OCI-LY1 (cell line): ENCODE measurements around the gene DSTYK.

Experiments used
- H2AFZ ChIP-seq: fragments of 200-600 bp; sonication (generic), shearing (Covaris generic); 2 replicates; pipeline ENCODE4 v1.6.0; 2014; ENCODE audit warnings: antibody characterized with exemption, mild to moderate bottlenecking, low read length
- H3F3A ChIP-seq: fragments of 200-600 bp; sonication (generic), shearing (Covaris generic); 2 replicates; pipeline ENCODE4 v1.6.0; 2014; ENCODE audit warnings: mild to moderate bottlenecking, antibody characterized with exemption, low read length, moderate library complexity; ENCODE audit not compliant: insufficient read depth
- H3K27ac ChIP-seq: fragments of 200-600 bp; sonication (generic); 2 replicates; pipeline ENCODE4 v1.5.1; 2014; ENCODE audit warnings: low read length, mixed run types, mild to moderate bottlenecking, low read depth; ENCODE audit not compliant: poor library complexity, severe bottlenecking
- H3K27me3 ChIP-seq: fragments of 200-600 bp; sonication (generic); 2 replicates; pipeline ENCODE4 v1.6.0; 2014; ENCODE audit warnings: antibody characterized with exemption, mild to moderate bottlenecking, low read length, moderate library complexity; ENCODE audit not compliant: insufficient read depth
- H3K36me3 ChIP-seq: fragments of 200-600 bp; sonication (generic); 2 replicates; pipeline ENCODE4 v1.6.1; 2014; ENCODE audit warnings: mild to moderate bottlenecking, antibody characterized with exemption, low read length, moderate library complexity, mixed read lengths; ENCODE audit not compliant: insufficient read depth
- H3K4me1 ChIP-seq: fragments of 200-600 bp; sonication (generic); 2 replicates; pipeline ENCODE4 v1.5.1; 2014; ENCODE audit warnings: mild to moderate bottlenecking, low read length, moderate library complexity; ENCODE audit not compliant: insufficient read depth, severe bottlenecking
- H3K4me2 ChIP-seq: fragments of 200-600 bp; sonication (generic), shearing (Covaris generic); 2 replicates; pipeline ENCODE4 v1.6.1; 2014; ENCODE audit warnings: low read length
- H3K4me3 ChIP-seq: fragments of 200-600 bp; sonication (generic); 2 replicates; pipeline ENCODE4 v1.5.1; 2014; ENCODE audit warnings: low read length, low read depth, mild to moderate bottlenecking, mixed read lengths; ENCODE audit not compliant: poor library complexity, severe bottlenecking
- H3K79me2 ChIP-seq: fragments of 200-600 bp; shearing (Covaris generic); 2 replicates; pipeline ENCODE4 v1.6.1; 2016; ENCODE audit warnings: mixed run types, low read length, mixed read lengths; ENCODE audit not compliant: insufficient read depth
- H3K9ac ChIP-seq: fragments of 200-600 bp; sonication (generic), shearing (Covaris generic); 2 replicates; pipeline ENCODE4 v1.6.1; 2014; ENCODE audit warnings: mild to moderate bottlenecking, low read length, mixed read lengths
- H3K9me2 ChIP-seq: fragments of 200-600 bp; sonication (generic), shearing (Covaris generic); 2 replicates; pipeline ENCODE4 v1.6.1; 2014; ENCODE audit warnings: low read depth, mild to moderate bottlenecking, low read length, mixed read lengths
- H3K9me3 ChIP-seq: fragments of 200-600 bp; shearing (Covaris generic); 2 replicates; pipeline ENCODE4 v1.6.1; 2014; ENCODE audit warnings: low read length, mixed read lengths
- H4K20me1 ChIP-seq: fragments of 200-600 bp; sonication (generic), shearing (Covaris generic); 2 replicates; pipeline ENCODE4 v1.6.0; 2016; ENCODE audit warnings: mild to moderate bottlenecking, low read length; ENCODE audit not compliant: insufficient read depth
- CTCF ChIP-seq: fragments of 200-600 bp; sonication (generic), shearing (Covaris generic); IDR thresholded peaks from 2 replicates; pipeline ENCODE4 v1.5.1; 2017; ENCODE audit warnings: mild to moderate bottlenecking, antibody characterized with exemption, low read length, moderate library complexity, mixed read lengths
- EZH2 ChIP-seq: fragments of 200-600 bp; sonication (generic), shearing (Covaris generic); IDR thresholded peaks from 2 replicates; pipeline ENCODE4 v1.8.0; 2017; ENCODE audit warnings: borderline replicate concordance, mixed run types, mild to moderate bottlenecking, antibody characterized with exemption, low read length, moderate library complexity, mixed read lengths

The DSTYK gene

DNA sequence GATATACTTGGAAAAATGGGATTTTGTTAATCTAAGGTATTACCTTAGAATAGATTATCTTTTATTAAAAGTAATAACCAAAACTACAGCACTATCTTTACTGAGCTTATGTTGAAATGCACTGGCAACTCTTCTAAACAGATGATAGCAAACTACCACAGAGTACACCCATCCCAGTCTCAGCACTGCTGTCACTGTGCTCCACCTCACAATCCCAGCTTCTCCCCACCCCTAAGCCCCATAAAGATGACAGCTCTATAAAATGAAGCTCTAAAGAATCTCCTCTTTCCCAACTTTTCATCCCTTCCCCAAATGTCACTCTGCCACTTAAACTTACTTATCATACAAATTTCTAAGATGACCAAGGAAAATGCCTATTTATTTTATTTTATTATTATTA, 6.4 kb downstream of the DSTYK start:
- H4K20me1 ChIP-seq = 0 out of 2 replicates have a peak, but pooled peaks cover 2% of the 10 kb centered on the region
- H3K9me3 ChIP-seq = no peaks in the 10 kb centered on the region
- H3K4me1 ChIP-seq = peaks cover under 1% of the 10 kb centered on the region
- H3K4me2 ChIP-seq = no peak overlapping the region
- TF ChIP-seq EZH2 (no peak), CTCF (no peak)
- no peaks in the 10 kb centered on the region; the same call in 1 of the 2 replicates for H3K36me3 ChIP-seq
- no peak overlapping the region for H3K4me3 ChIP-seq
- no peak overlapping the region for H2AFZ ChIP-seq
- no peaks in the 10 kb centered on the region for H3K79me2 ChIP-seq
- H3K27me3 ChIP-seq = no peaks in the 10 kb centered on the region
- H3K27ac ChIP-seq = no peak overlapping the region
- no peaks in the 10 kb centered on the region for H3F3A ChIP-seq
- no peaks in the 10 kb centered on the region for H3K9me2 ChIP-seq
- H3K9ac ChIP-seq = no peak overlapping the region

- Histone ChIP-seq H3K9ac (no peak overlapping the region), H3K79me2 (no peaks in the 10 kb centered on the region), H4K20me1 (0 out of 2 replicates have a peak, but pooled peaks cover 2% of the 10 kb centered on the region), H3K4me2 (no peak overlapping the region), H3K4me3 (no peak overlapping the region), H3K9me3 (no peaks in the 10 kb centered on the region), H3K9me2 (no peaks in the 10 kb centered on the region), H3K27me3 (no peaks in the 10 kb centered on the region), H2AFZ (no peak overlapping the region), H3K27ac (no peak overlapping the region), H3K4me1 (no peaks in the 10 kb centered on the region), H3K36me3 (no peaks in the 10 kb centered on the region), H3F3A (no peaks in the 10 kb centered on the region)
- no peak for TF ChIP-seq CTCF
- no peak for TF ChIP-seq EZH2
Measured at GRCh38 chr1:205204552-205204951, 7.0 kb downstream of the DSTYK start.

DNA sequence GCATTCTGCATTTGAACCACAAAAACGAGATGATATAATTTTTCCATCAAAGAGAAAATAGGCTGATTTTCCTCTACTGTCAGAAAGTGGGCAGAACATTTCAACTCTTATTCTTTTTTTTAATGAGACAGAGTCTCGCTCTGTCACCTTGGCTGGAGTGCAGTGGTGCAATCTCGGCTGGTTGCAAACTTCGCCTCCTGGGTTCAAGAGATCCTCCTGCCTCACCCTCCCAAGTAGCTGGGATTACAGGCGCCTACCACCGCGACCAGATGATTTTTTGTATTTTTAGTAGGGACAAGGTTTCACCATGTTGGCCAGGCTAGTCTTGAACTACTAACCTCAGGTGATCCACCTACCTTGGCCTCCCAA, 11.6 kb downstream of the DSTYK start:
- no peak overlapping the region for H3K4me3 ChIP-seq
- TF ChIP-seq EZH2 (no peak), CTCF (no peak)
- no peak overlapping the region for H3K27ac ChIP-seq
- no peaks in the 10 kb centered on the region for H3K27me3 ChIP-seq
- H3K4me1 ChIP-seq = no peaks in the 10 kb centered on the region
- H3K79me2 ChIP-seq = no peaks in the 10 kb centered on the region
- H3K9ac ChIP-seq = no peak overlapping the region
- no peaks in the 10 kb centered on the region for H3K9me3 ChIP-seq
- no peak overlapping the region for H3K4me2 ChIP-seq
- H3K9me2 ChIP-seq = no peaks in the 10 kb centered on the region
- no peaks in the 10 kb centered on the region for H3F3A ChIP-seq
- no peak overlapping the region for H2AFZ ChIP-seq
- H3K36me3 ChIP-seq = no peaks in the 10 kb centered on the region
- H4K20me1 ChIP-seq = 0 out of 2 replicates have a peak, but pooled peaks cover 2% of the 10 kb centered on the region
